Nephron progenitor cell (in vitro differentiated cells): ENCODE measurements around the gene GIMD1.
A peak's percentile ranks its signal among the peaks of the same experiment; 100 is the strongest.

Experiments used
- DNase-seq: peaks from one replicate; pipeline ENCODE4 v3.0.0; 2021
- H3K27ac Mint-ChIP-seq: 2 replicates; pipeline ENCODE4 v1.8.0; 2021; ENCODE audit warnings: mild to moderate bottlenecking, moderate library complexity, mixed read lengths
- H3K27me3 Mint-ChIP-seq: 2 replicates; pipeline ENCODE4 v1.8.0; 2021; ENCODE audit warnings: mild to moderate bottlenecking, low read depth, mixed read lengths; ENCODE audit not compliant: poor library complexity
- H3K36me3 Mint-ChIP-seq: 2 replicates; pipeline ENCODE4 v1.8.0; 2021; ENCODE audit warnings: low read depth, mixed read lengths
- H3K4me1 Mint-ChIP-seq: 2 replicates; pipeline ENCODE4 v1.8.0; 2021; ENCODE audit warnings: mixed read lengths
- H3K4me3 Mint-ChIP-seq: 2 replicates; pipeline ENCODE4 v1.8.0; 2021; ENCODE audit warnings: mild to moderate bottlenecking, moderate library complexity, mixed read lengths
- H3K9me3 Mint-ChIP-seq: 2 replicates; pipeline ENCODE4 v1.8.0; 2021; ENCODE audit warnings: mild to moderate bottlenecking, moderate library complexity, mixed read lengths
- CTCF ChIP-seq: fragments of 200-600 bp; sonication (generic); IDR thresholded peaks from 2 replicates; pipeline ENCODE4 v1.5.0; 2021; ENCODE audit warnings: antibody characterized with exemption

The GIMD1 gene

GRCh38 chr4:106395582-106395981 is 27.0 kb upstream of the GIMD1 start:
- TF ChIP-seq CTCF, result no peak
- no peak for DNase-seq
- Mint-ChIP-seq H3K27me3 (no peaks in the 10 kb centered on the region), H3K9me3 (peaks cover 53% of the 10 kb centered on the region), H3K4me1 (no peaks in the 10 kb centered on the region), H3K36me3 (peaks cover 10% of the 10 kb centered on the region), H3K4me3 (no peak overlapping the region), H3K27ac (no peak overlapping the region)

- Mint-ChIP-seq H3K27ac (peak overlapping the region; percentile 29), H3K36me3 (no peaks in the 10 kb centered on the region), H3K27me3 (peaks cover 2% of the 10 kb centered on the region), H3K4me3 (no peak overlapping the region), H3K4me1 (peaks cover 13% of the 10 kb centered on the region), H3K9me3 (no peaks in the 10 kb centered on the region)
- no peak for DNase-seq
- no peak for TF ChIP-seq CTCF
Measured at GRCh38 chr4:106385853-106386393, 17.3 kb upstream of the GIMD1 start.

GRCh38 chr4:106384878-106385277 is 16.3 kb upstream of the GIMD1 start:
- H3K27ac Mint-ChIP-seq, result no peak overlapping the region
- no peaks in the 10 kb centered on the region for H3K36me3 Mint-ChIP-seq
- TF ChIP-seq CTCF, result no peak
- no peaks in the 10 kb centered on the region for H3K9me3 Mint-ChIP-seq
- H3K27me3 Mint-ChIP-seq, result peaks cover 2% of the 10 kb centered on the region
- peaks cover 13% of the 10 kb centered on the region for H3K4me1 Mint-ChIP-seq
- H3K4me3 Mint-ChIP-seq, result no peak overlapping the region
- DNase-seq, result no peak

- DNase-seq, result no peak
- no peaks in the 10 kb centered on the region for H3K27me3 Mint-ChIP-seq
- H3K4me1 Mint-ChIP-seq, result no peaks in the 10 kb centered on the region
- no peak overlapping the region for H3K27ac Mint-ChIP-seq
- no peak for TF ChIP-seq CTCF
- no peaks in the 10 kb centered on the region for H3K9me3 Mint-ChIP-seq
- H3K4me3 Mint-ChIP-seq, result no peak overlapping the region
- no peaks in the 10 kb centered on the region for H3K36me3 Mint-ChIP-seq
Measured at GRCh38 chr4:106380179-106380578, 11.6 kb upstream of the GIMD1 start.

GRCh38 chr4:106373026-106373425 is 4.4 kb upstream of the GIMD1 start:
- peaks cover 29% of the 10 kb centered on the region for H3K4me1 Mint-ChIP-seq
- H3K36me3 Mint-ChIP-seq, result no peaks in the 10 kb centered on the region
- H3K27ac Mint-ChIP-seq, result no peak overlapping the region
- no peaks in the 10 kb centered on the region for H3K27me3 Mint-ChIP-seq
- TF ChIP-seq CTCF, result no peak
- H3K9me3 Mint-ChIP-seq, result no peaks in the 10 kb centered on the region
- no peak for DNase-seq
- no peak overlapping the region for H3K4me3 Mint-ChIP-seq

- DNase-seq, result no peak
- no peaks in the 10 kb centered on the region for H3K27me3 Mint-ChIP-seq
- TF ChIP-seq CTCF, result no peak
- H3K27ac Mint-ChIP-seq, result no peak overlapping the region
- peaks cover 29% of the 10 kb centered on the region for H3K4me1 Mint-ChIP-seq
- H3K36me3 Mint-ChIP-seq, result no peaks in the 10 kb centered on the region
- H3K9me3 Mint-ChIP-seq, result no peaks in the 10 kb centered on the region
- H3K4me3 Mint-ChIP-seq, result no peak overlapping the region
Measured at GRCh38 chr4:106371161-106371560, 2.6 kb upstream of the GIMD1 start.
